NCI-H2227 treated with DMSO at 0.1 percent for 48 hours (cell line): ENCODE data around the gene FCGR3A.
"Not testable (repeated sequence)": the region's sequence is repeated elsewhere in the genome, so short reads cannot be mapped to it uniquely, and the experiment has no call there.

Experiments
- DNase-seq: peaks from one replicate; lab custom pipeline; 2025; lab: John Stamatoyannopoulos, UW

The FCGR3A gene

DNA sequence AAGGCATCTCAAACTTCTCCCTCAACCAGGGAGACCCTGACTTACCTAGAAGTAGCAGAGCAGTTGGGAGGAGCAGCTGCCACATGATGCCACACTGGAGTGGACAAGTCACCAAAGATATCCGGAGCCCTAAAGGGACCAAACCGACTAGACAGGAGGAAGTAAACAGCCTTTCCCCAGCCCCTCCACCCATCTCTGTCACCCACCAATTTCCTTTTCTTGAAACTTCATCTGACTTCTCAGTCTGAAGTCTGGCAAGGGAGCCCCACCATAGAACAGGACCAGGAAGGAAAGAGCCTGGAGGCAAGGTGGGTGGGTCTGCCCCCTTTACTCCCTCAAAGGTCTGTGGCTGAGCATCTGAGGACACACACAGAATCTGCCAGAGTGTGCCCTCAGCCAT is at the start of gene FCGR3A:
Gene FCGR3A (minus strand): TSS at position 167 of the 400 bp plus-strand sequence. CDS start 82 bp downstream, at position 85.
- no peak for DNase-seq

DNA sequence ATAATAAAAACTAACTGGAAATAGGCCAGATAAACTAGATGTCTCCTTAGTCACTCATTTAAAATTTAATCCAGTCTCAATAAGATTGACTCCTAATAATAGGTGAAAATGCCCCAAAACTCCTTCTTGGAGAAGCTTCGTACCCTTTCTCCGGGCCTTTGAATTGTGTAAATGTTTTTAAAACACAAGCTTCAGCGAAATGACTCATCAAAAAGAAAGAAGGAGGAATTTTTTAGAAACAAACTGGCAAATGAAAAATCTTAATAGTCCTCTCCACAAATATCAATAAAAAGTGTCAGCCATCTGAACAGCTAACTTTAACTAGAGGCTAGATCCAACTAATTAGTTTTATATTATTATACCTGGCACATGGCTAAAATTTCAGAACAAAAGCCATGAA is 47.5 kb upstream of the FCGR3A start:
- not testable (repeated sequence) for DNase-seq

DNA sequence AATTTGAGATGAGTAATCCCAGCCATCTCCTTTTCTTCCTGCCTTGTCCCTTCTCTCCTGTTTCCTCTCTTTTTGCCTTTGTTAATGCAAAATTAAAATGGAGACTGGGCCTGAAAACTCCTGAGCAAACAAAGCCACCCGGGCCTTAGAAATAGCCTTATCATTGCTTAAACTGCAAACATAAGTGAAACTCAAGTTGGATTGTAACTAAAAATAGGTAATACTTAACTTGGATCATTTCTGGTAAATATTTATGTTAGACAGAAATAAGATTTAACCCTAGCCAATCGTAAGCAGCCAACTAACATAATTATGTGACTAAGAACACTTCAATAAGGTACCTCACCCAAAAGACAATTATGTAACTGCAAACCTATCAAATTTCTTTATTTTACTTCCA is 46.0 kb upstream of the FCGR3A start:
- not testable (repeated sequence) for DNase-seq

DNA sequence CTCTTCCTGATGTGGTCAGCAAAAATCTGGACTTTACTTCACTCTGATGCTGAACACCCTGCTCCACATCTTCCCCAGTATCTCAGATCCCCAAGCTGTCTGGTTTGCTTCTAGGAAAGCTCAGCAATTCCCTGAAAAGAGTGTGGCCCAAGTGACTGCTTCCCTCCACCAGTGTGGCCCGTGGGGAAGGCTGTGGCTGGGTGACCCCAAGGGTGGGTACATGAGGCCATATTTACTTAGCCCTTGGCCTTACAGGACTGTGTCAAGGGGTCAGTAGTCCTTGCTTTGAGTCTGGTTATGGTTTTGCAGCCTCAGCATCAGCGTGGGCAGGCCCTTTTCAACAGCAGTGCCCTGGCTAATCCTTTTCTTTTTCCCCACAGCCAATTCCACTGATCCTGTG is 45.6 kb upstream of the FCGR3A start:
- not testable (repeated sequence) for DNase-seq

DNA sequence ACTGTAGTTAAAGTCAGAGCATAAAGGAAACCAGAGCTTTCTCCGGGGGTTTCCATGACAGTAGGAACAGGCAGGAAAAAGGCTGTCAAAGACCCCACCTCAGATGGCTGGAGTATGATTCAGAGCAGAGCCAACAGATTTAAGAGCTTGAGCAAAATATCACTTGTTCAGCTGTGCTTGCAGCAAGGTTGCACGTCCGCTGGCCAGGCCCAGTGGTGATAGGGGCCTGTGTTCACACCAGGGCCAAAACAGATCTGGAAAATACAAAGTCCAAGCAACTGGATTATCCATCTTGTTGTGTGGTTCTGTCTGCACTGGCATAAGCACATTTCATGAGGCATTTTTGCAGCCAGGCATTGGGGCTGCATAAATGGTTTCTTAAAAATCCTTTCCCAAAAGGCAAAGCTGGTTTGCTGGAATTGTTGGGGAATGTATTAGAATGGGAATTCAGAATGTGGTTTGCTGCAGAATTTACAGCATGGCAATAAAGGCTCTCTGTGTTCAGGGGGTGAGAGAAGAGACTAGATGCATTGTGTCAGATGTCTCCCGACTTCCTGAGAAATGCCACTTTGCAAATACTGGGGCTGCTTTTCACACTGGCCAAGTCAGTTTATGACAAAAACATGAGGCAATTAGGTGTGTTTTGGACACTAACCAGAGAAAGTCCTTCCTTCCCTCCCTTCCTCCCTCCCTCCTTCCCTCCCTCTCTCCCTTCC is 44.8 kb upstream of the FCGR3A start:
- not testable (repeated sequence) for DNase-seq

DNA sequence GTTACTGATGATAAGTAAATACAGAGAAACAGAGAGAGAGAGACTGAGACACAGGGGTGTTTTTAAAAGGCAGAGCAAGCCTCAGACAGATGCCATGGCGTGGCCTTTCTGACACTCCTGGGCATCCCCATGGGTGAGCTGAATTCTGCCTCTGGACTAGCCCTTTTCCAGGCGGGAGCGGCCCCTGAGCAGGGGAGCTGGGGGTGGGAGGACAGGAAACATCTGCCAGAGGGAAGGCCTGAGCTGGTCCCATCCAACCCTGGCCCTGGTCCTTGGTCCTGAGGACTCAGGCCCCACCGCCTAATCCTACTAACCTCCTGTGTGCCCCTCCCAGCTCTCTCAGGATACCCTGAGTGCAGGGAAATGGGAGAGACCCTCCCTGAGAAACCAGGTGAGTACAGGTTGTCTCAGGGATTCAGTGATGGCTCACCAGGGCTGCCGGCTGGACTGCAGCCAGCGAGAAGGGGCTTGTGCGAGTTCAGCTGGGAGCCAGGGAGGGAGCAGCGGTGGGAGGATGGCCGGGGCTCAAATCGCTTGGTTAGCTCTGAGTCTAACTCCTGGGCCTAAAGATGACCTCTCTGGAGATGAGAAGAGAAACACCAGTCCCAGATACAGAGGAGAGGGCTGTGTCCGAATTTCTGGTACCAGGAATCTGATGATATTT is 43.6 kb upstream of the FCGR3A start:
- DNase-seq, result not testable (repeated sequence)

DNA sequence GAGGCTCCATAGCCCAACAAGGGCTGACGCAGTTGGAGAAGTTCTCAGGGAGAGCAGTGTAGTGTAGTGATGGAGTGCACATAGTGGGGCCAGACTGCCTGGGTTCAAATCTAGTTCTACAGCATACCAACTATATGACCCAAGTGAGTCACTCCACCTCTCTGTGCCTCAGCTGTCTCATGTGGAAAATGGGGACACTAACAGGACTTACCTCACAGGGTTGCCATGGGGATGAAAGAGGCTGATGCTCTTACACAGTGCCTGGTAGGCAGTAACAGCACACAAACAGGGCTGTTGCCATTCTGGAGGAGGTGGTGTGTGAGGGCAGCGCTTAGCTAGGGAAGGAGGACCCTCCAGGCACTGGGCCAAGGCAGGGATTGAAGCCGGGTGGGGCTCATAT is 43.0 kb upstream of the FCGR3A start:
- not testable (repeated sequence) for DNase-seq

DNA sequence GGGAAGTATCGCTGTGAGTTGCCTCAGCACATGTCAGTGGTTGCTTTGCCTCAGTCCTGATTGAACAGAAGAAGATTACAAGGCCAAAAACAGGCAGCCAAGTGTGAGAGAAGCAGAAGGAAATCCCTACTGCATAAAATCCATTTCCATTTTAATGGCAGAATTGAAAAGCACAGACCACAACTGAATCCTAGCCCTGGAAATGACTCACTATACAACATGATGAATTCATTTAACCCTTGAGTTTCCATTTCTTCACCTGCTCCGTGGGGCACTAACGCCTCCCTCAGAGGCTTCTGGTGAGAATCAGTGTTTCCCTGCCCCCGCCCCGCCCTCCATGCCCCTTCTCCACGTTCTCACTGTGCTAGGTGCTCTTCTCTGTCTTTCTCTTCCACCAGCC is 40.3 kb upstream of the FCGR3A start:
- DNase-seq, result not testable (repeated sequence)

DNA sequence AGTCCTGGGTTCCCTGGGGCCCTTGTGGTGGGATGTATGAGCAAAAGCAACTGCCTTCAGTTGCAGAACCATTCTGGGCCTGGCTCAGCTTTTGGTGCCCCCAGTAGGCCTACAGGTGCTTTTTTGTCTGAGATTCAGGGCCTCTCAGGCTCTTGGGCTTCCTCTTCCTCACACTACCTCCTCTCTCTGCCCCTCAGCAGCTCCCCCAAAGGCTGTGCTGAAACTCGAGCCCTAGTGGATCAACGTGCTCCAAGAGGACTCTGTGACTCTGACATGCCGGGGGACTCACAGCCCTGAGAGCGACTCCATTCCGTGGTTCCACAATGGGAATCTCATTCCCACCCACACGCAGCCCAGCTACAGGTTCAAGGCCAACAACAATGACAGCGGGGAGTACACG is 39.7 kb upstream of the FCGR3A start:
- DNase-seq, result not testable (repeated sequence)

DNA sequence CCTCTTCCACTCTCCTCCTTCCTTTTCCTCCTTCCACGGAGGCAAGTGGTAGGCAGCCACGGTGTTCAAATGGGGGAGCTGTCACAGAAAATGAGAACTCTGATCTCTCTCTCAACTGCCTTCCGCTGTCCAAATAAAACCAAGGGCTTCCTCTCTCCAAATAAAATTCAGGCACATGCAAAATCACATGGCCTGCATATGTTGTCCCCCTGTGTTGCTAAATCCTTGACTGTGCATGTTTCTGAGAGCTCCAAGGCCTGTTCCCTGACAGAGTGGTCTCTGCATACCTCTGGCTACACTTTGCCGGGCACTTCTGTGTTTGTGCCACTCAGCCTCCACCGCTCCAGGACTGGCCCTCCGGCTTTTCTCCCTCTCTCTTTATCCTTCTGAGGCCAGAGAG is 39.0 kb upstream of the FCGR3A start:
- DNase-seq, result not testable (repeated sequence)

DNA sequence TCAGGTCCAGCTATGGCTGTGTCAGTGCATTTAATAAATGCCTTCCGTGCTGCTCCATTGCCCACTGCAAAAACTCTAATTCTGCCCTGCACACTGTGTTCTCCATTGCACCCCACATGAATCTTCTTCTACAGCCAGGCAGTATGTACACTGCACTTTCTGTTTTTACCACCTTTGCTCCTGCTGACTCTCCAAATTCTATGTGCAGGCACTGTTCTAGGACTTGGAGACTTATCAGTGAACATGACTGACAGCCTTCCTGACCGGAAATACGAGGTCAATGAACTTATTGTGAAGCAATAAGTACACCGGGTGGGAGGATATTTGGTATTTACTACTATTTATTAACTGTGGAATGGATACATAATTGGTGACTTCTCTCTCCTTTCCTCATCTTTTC is 33.3 kb upstream of the FCGR3A start:
- DNase-seq, result not testable (repeated sequence)

DNA sequence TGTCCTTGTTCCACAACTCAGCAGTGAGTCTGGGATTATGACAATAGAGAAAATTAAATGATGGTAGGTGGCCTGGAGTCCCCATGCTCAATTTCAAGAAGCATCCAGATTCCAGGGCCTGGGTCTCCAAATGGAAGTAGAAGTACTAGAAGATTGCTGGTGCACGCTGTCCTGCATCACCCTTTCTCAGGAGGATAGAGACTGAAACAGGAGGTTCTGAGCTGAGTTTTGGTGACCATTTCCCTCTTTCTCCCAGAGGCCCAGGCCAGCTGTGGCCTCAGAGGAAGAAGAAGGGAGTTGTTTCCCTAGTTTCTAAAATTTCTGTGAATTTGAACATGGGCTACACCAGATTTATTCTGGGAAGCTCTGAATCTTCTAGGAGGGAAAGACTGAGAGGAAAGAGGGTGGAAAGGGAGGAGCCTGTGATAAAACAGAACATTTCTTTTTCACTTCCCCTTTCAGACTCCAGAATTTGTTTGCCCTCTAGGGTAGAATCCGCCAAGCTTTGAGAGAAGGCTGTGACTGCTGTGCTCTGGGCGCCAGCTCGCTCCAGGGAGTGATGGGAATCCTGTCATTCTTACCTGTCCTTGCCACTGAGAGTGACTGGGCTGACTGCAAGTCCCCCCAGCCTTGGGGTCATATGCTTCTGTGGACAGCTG is 31.4 kb upstream of the FCGR3A start:
- DNase-seq, result not testable (repeated sequence)

DNA sequence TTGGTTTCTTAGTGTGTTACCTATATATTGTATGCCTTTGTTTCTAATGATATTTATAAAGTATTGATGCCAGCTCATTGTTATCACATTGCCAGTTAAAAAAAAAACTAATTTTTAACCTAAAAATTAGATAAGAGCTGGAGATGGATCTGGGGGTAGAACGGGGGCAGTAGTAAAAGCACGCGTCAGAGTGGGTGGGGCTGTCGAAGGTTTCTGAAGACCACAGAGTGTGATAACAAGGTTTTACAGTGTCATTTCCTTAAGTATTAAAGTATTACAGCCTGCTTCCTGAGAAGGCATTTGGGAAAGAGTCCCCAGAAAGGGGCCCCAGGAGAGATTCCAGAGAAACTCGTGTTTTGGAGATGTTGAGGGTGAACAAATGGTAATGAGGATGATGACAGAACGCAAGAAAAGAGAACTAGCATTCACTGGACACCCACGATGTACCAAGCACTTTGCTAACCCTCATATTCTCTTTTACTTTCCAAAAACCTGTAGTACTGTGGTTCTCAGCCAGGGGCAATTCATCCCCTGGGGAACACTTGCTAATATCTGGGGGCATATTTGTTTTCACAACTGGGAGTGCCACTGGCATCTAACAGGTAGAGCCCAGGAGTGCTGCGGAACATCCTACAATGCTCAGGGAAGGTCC is 30.4 kb upstream of the FCGR3A start:
- not testable (repeated sequence) for DNase-seq

DNA sequence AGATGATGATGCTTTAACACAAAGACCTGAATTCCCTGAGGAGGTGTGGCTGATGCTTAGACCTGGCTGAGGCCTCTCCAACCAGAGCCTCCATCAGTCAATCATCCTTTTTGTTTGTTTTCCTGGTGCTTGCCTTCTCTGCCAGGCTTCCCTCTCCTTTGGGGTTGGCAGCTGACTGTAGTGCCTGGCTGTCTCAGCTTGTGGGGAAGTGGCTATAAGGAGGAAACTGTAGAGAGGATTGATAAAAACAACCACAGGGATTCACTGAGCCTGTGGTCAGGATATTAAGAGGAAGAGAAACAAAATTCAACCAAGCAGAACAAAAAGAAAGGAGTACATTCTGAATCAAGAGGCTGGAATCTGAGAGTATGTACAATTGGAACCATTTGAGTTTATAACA is 27.1 kb upstream of the FCGR3A start:
- DNase-seq, result not testable (repeated sequence)

DNA sequence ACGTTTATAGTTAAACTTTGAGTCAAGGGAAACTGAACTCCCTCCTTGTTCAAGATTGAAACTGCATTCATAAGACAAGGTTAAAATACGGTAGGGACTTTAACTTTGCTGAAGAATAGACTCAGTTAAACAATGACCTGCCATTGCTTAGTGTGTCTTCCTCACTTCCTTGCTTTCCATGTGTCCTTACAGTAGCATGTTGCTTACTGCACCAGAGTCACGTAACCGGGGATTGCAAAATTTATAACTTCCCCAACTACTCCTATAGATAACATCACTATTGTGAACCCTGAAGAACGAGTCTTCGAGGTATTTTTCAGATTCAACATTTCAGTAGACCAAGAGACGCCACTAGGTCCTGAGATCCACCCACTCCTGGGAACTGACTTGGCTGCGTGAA is 22.1 kb upstream of the FCGR3A start:
- not testable (repeated sequence) for DNase-seq

DNA sequence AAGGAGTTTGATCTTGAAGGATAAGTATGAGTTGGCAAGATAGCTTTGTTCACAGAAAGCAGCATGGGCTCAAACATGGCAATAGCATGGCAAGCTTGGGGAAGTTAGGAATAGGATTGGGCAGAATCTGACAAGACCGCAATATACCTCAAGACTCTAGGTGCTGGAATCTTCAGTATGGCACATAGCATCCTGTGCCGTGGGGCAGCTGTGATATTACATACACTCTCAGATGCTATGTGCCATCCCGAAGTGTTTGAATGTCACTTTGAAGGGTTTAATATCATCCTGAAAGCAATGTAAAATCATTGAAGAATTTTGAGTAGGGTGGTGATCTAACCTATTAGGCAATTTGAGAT is 17.0 kb upstream of the FCGR3A start:
- not testable (repeated sequence) for DNase-seq

DNA sequence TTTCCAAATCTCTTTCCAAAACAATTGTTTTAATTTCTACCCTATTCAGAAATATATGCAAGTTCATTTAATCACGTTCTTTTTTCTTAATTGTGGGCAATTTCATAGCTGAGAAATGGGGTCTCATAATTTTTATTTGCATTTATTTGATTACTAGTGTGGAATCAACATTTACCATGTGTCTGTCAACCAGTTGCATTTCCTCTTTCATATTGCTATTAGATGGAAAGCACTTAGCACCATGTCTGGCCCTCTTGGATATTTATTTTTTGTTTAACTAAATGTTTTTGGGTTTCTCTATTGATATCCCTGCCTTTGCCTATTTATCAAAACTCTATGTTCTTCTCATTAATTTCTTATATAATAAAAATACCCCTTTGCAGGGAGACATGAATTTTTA is 13.9 kb upstream of the FCGR3A start:
- not testable (repeated sequence) for DNase-seq

DNA sequence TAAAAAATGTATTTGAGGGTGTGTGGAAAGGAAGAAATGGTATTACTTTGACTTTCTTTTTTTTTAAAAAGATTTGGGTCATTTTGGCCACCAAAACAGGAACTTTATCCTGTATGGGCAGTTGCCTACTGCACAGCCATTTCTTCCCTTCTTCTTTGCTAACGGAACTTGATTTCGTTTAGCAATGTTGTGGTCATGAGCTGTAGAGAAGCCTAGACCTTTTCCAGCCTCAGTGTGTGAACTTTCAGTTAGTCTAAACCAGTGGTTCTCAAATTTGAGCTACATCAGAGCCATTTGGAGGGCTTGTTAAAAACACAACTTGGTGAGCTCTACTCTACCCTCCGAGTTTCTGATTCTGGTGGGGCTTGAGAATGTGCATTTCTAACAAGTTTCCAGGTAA is 12.8 kb upstream of the FCGR3A start:
- not testable (repeated sequence) for DNase-seq

DNA sequence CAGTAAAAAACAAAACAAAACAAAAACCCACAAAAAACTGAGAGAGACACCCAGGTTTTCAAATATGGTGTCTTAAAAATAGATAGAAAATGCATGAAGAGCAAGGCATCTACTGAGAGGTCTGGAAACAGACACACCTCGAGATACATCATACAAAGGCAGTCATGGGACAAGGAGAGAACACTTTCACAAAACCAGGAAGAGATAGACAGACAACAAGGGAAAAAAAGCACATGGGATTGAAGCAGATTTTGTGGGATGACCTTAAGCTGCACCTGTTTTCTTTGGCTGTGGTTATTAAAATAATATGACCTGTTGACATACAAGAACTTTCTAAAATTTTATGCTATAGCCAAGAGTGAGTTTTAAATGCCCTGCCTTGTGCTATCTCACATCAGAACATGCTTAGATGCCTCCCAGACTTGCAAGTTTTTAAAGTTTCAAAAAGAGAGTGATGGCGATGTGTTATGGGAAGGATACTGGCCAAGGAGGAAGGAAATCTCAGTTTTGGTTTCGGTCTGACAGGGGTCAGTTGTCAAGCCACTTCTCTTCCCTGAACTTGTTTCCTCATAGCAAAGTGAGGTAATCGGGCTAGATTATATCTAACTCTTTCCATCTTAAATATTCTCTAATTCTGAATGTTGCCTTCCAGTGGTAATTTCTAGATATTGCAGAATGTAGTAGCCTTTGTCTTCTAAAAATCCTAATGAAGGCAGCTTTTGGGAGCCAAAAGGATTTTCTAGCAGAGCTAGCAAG is 11.5 kb upstream of the FCGR3A start:
- DNase-seq, result not testable (repeated sequence)

DNA sequence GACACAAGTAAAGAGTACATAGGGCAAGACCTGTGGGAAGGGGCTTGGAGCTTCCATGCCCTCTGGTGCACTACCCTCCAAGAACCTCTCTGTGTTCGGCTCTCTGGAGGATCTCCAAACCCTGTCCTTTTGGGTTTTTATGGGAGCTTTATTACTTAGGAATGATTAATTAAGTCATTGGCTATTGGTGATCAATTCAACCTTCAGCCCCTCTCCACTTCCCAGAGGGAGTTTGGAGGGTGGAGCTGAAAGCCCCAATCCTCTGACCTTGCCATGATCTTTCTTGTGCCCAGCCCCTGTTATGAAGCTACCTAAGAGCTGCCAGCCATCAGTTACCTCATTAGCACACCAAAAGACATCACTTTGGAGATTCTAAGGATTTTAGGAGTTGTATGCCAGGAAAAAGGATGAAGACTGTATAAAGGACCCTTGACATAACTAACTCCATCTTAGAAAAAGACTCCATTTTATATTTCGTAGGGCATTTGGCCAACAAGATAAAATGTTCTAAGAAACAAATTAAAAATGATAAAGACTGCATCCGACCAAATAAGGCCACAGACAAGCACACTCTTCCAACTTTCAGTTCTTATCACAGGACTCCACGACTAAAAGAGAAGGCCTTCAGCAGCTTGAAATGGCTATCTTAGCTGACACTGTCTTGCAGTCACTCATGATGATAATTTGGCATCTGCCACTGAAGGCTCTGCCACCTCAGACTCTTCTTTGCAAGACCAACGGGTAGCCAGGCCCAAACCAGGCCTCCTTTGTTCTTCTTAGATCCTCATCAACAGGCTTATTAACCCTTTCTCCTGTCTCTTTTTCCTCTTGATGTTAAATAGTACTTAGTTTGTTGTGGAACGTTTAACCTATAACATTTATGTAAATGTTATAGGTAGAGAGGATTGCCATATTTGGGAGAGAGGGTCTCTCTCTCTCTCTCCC is 8.2 kb upstream of the FCGR3A start:
- DNase-seq, result not testable (repeated sequence)

DNA sequence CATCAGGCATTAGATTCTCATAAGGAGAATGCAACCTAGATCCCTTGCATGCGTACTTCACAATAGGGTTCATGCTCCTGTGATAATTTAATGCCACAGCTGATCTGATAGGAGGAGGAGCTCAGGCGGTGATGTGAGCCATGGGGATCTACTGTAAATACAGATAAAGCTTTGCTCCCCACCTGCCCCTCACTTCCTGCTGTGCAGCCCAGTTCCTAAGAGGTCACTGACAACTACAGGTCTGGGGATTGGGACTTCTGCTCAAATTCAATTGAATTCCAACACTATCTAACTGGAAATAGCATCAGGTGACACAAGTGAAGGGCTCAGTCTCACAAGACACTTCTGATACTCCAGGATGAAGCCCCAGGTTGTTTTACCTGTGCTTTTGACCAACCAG is 7.4 kb upstream of the FCGR3A start:
- DNase-seq, result not testable (repeated sequence)
